LNCaP clone FGC (cell line): ENCODE data around the gene TOM1.

Source experiments
- DNase-seq: peaks from one replicate; pipeline ENCODE4 v3.0.0-alpha.2; 2011; ENCODE audit warnings: low read depth
- H3K4me3 ChIP-seq: 2 replicates; pipeline ENCODE4 v1.5.1; 2011; ENCODE audit warnings: mild to moderate bottlenecking, low read depth, low read length, control low read depth
- CTCF ChIP-seq: IDR thresholded peaks from 2 replicates; pipeline ENCODE4 v1.5.1; 2012; ENCODE audit warnings: mild to moderate bottlenecking; ENCODE audit not compliant: control insufficient read depth, insufficient read depth; ENCODE audit errors: extremely low read depth

Gene TOM1

GRCh38 chr22:35299673-35300499 lies at the start of gene TOM1:
Gene TOM1 (plus strand): TSS chr22:35299894. CDS start chr22:35299929, 35 bp downstream.
- no peak for TF ChIP-seq CTCF
- peak; percentile 94 for DNase-seq
- H3K4me3 ChIP-seq, result peak within 1 kb of the TSS; percentile 95

- no peak for TF ChIP-seq CTCF
- H3K4me3 ChIP-seq, result no peak overlapping the region
- no peak for DNase-seq
Observed at GRCh38 chr22:35250156-35250555, 49.5 kb upstream of the TOM1 start.

- no peak overlapping the region for H3K4me3 ChIP-seq
- no peak for DNase-seq
- no peak for TF ChIP-seq CTCF
Observed at GRCh38 chr22:35253946-35254345, 45.7 kb upstream of the TOM1 start.

GRCh38 chr22:35257002-35257320 lies 42.7 kb upstream of the TOM1 start:
- H3K4me3 ChIP-seq, result peak overlapping the region; percentile 86
- TF ChIP-seq CTCF, result no peak
- no peak for DNase-seq

GRCh38 chr22:35257321-35258190 lies 42.1 kb upstream of the TOM1 start, which contains the start of gene HMGXB4:
Gene HMGXB4 (plus strand): TSS chr22:35257493. CDS start chr22:35262391, 4,898 bp downstream.
- DNase-seq, result peak; percentile 48
- TF ChIP-seq CTCF, result no peak

GRCh38 chr22:35258191-35258988 lies 41.3 kb upstream of the TOM1 start:
- H3K4me3 ChIP-seq, result peak overlapping the region; percentile 86
- no peak for DNase-seq
- TF ChIP-seq CTCF, result no peak

More at GRCh38 chr22:35257321-35258190, 42.1 kb upstream of the TOM1 start, which contains the start of gene HMGXB4:
- H3K4me3 ChIP-seq, result peak within 1 kb of the TSS; percentile 86
